NB4 (cell line): ENCODE data around the gene RARRES1.

ENCODE experiments used
- DNase-seq: peaks from one replicate; pipeline ENCODE4 v3.0.0; 2010; ENCODE audit warnings: low read depth
- H3K4me3 ChIP-seq: one replicate; pipeline ENCODE4 v1.5.1; 2011; ENCODE audit warnings: mild to moderate bottlenecking, low read depth, low read length, moderate library complexity
- CTCF ChIP-seq: IDR thresholded peaks from one replicate; pipeline ENCODE4 v1.5.1; 2012; ENCODE audit warnings: low read depth, low read length
- MAX ChIP-seq: IDR thresholded peaks from 2 replicates; pipeline ENCODE4 v1.6.1; 2011; ENCODE audit warnings: low read depth, low read length
- MYC ChIP-seq: IDR thresholded peaks from 2 replicates; pipeline ENCODE4 v1.6.1; 2011; ENCODE audit warnings: low read depth, low read length
- POLR2A ChIP-seq: IDR thresholded peaks from 2 replicates; pipeline ENCODE4 v1.6.1; 2011; ENCODE audit warnings: mild to moderate bottlenecking; ENCODE audit not compliant: insufficient read length; ENCODE audit errors: extremely low read depth

Gene RARRES1

DNA sequence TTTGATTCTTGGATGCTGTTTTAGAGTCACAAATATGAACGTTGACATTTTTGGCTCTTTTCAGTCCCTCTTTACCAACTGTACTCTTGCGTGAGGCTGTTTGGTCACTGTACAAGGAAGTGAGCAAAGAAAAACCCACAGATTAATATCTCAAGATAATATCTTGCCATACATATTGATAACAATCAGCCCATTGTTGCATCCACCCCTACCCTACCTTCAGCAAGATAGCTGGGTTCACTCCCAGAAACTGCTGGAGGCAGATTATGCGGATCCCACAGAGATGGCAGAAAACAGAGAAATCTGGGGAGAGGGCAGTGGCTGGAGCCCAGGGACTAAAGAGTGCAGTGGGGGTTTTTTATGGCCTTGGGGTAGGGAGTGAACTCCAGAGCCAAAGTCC lies 39.7 kb upstream of the RARRES1 start:
- no peak for DNase-seq
- TF ChIP-seq MAX (no peak), MYC (no peak), POLR2A (no peak), CTCF (no peak)
- H3K4me3 ChIP-seq, result no peak overlapping the region

DNA sequence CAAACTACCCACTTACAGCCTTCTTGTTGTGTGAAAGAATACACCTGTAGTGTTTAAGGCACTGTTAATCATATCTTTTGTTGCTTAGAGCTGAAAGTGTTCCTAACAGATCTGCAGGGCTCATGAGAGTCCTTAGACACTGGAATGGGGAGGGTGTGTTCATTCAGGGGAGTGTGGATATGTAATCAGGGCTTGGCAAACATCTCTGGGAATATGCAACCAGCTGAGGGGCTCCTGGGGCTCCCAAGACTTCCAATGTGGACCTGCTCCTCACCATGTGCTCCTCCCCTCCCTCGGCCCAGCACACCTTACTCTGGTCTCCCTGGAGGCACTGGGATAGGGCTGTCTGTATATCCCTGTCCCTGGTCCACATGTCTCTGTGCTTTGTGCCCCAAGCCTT lies 39.3 kb upstream of the RARRES1 start:
- no peak for DNase-seq
- TF ChIP-seq MYC, result no peak
- no peak overlapping the region for H3K4me3 ChIP-seq

GRCh38 chr3:158770741-158771350 lies 38.6 kb upstream of the RARRES1 start:
- no peak overlapping the region for H3K4me3 ChIP-seq
- no peak for DNase-seq
- TF ChIP-seq POLR2A (no peak), MAX (no peak), CTCF (no peak), MYC (no peak)

DNA sequence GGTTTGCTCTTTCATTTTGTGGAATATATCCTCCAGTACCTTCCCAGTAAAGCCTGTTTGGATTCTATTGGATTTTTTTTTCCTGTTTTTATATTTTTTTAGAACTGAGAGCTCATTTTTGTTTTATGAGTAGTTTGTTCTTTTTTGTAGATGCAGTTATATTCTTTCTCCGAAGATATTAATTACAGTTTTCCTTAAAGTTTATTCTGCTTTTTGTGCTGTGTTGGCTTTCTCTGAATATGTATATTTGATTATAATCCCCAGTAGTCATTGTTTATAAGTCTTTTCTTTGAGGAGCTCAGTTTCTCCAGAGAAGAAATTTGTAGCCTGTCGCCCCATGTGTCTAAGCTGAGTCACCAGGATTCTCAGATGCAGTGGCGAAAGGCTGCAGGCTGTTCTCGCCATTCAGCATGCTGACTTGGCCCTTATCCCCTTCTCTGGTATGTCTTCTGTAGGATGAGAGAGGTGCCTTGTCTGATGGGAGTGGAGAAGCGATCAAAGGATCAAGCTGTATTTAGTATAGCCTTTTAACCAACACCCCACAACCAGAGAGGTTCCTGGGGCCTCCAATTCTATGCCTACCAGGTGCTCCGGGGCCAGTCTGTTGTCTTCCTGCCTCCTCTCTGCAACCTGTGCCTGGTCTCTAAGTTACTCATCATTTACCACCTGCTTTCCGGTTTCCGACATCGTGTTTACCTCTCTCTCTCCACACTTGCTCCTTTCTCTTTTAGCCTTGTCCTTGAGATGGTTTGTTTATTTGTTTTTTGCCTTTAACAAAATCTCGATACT lies 37.9 kb upstream of the RARRES1 start:
- H3K4me3 ChIP-seq, result no peak overlapping the region
- TF ChIP-seq CTCF (no peak), MAX (no peak), MYC (no peak), POLR2A (no peak)
- DNase-seq, result no peak

GRCh38 chr3:158769549-158769948 lies 37.3 kb upstream of the RARRES1 start:
- no peak overlapping the region for H3K4me3 ChIP-seq
- no peak for TF ChIP-seq POLR2A
- DNase-seq, result no peak

- DNase-seq, result no peak
- no peak for TF ChIP-seq MYC
- TF ChIP-seq POLR2A, result no peak
- no peak overlapping the region for H3K4me3 ChIP-seq
These were observed 36.8 kb upstream of the RARRES1 start for GRCh38 chr3:158768881-158769543.

GRCh38 chr3:158768361-158768787 lies 36.1 kb upstream of the RARRES1 start:
- TF ChIP-seq POLR2A (no peak), MYC (no peak), CTCF (no peak), MAX (no peak)
- DNase-seq, result no peak
- no peak overlapping the region for H3K4me3 ChIP-seq
